NCI-H345 (cell line): ENCODE data around the gene KDM3B.
"Not testable (repeated sequence)": the region's sequence is repeated elsewhere in the genome, so short reads cannot be mapped to it uniquely, and the experiment has no call there.

Experiments
- DNase-seq: peaks from one replicate; lab custom pipeline; 2025; lab: John Stamatoyannopoulos, UW

Gene KDM3B

GRCh38 chr5:138389332-138389731 is 36.8 kb downstream of the KDM3B start:
- no peak for DNase-seq

GRCh38 chr5:138389911-138390310 is 37.4 kb downstream of the KDM3B start:
- not testable (repeated sequence) for DNase-seq

GRCh38 chr5:138391859-138392386 is 39.4 kb downstream of the KDM3B start:
- DNase-seq: no peak

DNA sequence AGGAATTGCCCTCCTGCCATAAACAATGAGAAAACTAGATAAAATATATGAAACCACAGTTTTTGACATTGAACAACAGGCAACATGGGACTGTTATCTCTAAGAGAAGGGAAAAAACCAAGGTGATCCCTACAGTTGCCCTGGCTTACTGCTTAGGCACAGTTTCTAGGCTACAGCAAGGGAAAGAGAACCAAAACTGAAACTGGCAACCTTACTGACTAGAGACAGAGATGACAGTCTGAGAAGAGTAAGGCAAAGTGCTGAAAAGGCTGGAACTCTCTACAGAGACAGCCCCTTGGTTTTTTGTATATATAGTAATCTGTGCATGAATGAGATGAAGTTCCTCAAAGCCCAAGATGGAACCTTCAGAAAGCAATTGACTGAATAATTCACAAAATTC is 50.2 kb downstream of the KDM3B start:
- no peak for DNase-seq

- DNase-seq: no peak
These were observed 55.5 kb downstream of the KDM3B start for GRCh38 chr5:138408023-138408422.

- peak; percentile 3 for DNase-seq
These were observed 58.6 kb downstream of the KDM3B start for GRCh38 chr5:138410996-138411640.

DNA sequence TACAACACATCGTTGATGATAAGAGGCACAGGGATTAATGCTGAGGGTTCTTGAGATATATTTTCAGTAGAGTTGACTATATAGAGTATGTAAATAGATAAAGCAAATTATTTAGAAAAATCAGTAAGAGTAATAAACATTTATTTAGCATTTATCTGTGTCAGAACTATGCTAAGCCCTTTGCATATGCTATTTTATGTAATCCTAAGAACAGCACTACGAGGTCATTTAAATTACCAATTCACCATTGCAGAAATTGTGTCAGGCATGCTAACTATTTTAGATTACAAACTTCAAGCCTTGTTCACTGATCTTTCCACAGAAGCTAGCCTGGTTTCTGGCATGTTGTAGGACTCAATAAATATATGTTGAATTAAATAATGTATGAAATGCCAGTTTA is 66.0 kb downstream of the KDM3B start:
- no peak for DNase-seq

DNA sequence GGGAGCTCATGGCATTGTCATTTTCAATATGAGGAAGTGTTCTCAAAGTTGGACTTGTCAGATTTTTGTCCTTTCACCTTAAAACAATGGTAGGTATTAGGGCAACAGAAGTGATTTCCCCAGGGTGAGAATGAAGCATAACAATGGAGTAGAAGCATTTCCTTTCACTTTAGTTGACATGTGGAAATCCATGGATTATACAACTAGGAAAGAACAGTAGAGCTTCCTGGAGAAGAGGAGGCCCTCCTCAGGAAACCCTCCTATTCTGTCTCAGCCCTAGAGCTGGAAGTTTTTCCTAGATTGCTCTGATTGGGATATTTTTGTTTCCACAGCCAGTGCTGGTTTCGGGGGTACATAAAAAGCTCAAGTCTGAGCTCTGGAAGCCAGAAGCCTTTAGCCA is 72.6 kb downstream of the KDM3B start:
- DNase-seq: no peak

DNA sequence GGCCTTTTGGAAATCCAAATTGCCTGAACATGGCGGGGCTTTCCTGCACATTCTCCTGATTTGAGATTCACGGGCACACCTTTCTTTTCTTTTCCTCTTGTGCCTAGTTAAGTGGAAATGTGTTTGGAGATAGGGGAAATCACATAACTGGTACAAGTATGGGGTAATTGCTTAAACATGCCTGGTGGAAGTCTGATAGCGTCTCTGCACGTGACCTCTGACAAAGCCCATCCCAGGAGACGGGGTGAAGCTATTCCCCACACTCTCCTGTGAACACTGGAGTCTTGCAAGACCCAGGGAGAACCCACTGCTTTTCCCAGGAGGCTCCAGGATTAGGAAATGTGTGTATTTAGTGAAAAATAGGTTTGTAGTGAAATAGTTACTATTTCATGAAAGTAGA is 83.5 kb downstream of the KDM3B start:
- no peak for DNase-seq

GRCh38 chr5:138438003-138438723 is 85.7 kb downstream of the KDM3B start:
- no peak for DNase-seq

GRCh38 chr5:138438724-138439476 is 86.4 kb downstream of the KDM3B start, which contains the start of gene REEP2:
TSS of gene REEP2 (plus strand) at chr5:138439057. CDS start at chr5:138439209, 152 bp downstream.
- peak; percentile 74 for DNase-seq

GRCh38 chr5:138439477-138440158 is 87.1 kb downstream of the KDM3B start:
- DNase-seq: no peak

- DNase-seq: no peak
These were observed 87.9 kb downstream of the KDM3B start for GRCh38 chr5:138440159-138441073.

GRCh38 chr5:138441221-138441620 is 88.7 kb downstream of the KDM3B start:
- no peak for DNase-seq

DNA sequence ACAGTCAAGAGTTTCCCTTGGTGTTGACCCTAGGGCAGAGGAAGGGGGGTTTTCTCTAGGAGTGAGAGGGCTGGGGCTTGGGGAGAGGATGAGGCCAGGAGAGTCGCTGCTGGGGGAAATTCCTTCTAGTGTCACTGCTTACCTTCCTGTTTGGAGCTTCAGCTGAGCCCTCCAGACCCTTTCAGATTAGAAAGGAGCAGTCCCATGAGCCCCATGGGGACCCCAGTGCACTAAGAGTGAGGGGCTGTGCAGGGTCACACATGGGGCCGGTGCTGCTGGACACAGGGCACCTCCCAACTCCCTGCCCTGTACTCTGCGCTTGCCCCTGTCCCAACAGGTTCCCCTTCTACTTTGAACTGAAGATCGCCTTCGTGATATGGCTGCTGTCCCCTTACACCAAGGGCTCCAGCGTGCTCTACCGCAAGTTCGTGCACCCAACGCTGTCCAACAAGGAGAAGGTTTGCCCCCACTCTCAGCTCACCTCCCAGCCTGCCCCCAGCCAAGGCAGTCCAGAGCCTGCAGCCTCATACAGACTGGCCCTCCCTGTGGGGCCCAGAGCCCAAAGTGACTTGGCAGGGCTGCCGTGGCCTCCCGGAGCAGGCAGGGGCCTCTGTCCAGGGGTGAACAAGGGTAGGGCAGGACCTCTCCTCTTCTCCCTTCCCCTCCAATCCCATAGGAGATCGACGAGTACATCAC is 91.7 kb downstream of the KDM3B start:
- no peak for DNase-seq

DNA sequence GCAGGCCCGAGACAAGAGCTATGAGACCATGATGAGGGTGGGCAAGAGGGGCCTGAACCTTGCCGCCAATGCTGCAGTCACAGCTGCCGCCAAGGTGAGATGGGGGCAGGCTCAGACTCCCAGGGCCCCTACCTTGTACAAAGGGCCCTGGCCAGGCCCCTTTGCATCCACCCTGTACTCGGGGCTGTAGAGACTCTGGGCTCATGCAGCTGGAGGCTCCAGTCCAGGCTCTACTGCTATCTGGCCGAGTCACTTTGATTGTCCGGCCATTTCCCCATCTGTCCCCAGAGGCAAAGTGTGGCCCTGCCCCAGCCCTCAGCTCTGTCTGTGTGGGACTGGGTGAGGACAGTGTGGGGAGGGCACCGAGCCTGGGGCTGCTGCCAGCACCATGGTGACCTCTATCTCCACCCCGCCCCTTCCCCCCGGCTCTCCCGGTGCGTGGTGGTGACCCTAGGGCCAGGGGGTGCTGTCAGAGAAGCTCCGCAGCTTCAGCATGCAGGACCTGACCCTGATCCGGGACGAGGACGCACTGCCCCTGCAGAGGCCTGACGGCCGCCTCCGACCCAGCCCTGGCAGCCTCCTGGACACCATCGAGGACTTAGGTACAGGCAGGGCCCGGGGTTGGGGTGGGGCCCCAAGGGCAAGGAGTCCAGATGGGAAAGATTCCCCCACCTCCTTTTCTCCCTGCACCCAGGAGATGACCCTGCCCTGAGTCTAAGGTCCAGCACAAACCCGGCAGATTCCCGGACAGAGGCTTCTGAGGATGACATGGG is 92.5 kb downstream of the KDM3B start:
- no peak for DNase-seq

- DNase-seq: no peak
These were observed 93.2 kb downstream of the KDM3B start for GRCh38 chr5:138445547-138446271.

DNA sequence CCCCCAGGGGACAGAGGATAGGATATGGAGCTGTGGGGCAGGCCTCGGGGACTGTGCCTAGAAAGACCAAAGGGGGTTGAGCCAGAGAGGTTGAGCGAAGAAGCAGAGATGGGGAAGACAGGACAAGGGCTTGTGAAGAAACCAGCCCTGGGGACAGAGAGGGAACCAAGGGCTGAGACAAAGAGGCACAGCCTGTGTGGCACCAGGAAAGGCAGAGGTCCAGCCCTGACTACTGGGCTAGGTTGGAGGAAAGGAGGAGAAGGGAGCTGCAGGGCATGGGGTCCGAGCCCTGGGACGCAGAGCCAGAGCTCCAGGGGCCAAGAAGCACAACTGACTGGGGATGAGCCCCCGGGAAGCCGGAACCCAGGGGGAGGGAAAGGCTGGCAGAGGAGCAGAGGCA is 95.6 kb downstream of the KDM3B start:
- DNase-seq: no peak
